ENCODE data around the gene PRDM11. TPM values are rescaled to one million over a fixed set of nuclear protein-coding genes. Genes with fewer than 3 reads are reported as not detected.
"Not testable (repeated sequence)": the region's sequence is repeated elsewhere in the genome, so short reads cannot be mapped to it uniquely, and the experiment has no call there.

The PRDM11 gene
- polyA plus RNA-seq, 2 donors: 2.5 to 2.6 TPM

DNA sequence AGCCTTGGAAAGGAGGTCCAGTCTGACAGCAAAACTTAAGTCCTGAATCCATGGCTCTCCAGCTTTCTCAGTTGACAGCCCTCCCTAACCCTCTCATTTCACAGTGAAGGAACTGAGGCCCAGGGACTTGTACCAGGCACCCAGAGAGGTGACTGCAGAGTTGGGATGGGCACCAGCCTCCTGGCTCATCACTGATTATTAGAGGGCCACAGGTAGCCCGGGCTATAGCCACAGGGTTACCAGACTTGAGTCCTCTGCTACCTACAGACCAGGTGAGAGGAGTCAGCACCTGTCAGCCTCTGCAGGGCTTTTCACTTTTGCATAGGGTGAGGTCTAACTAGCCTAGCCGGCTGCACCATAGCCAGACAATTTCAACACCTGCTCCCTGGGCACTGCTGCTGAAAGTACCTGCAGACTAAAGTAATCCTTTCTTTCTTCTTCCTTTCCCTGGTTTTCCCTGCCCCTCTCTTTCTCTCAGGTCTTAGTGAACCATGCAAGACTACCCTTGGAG lies 102.1 kb downstream of the PRDM11 start:
- Histone ChIP-seq H3K27me3 (ENCODE audit: control insufficient read depth in 1 of 2, insufficient read depth in 2 of 2, low read length in 2 of 2) (no peaks in the 10 kb centered on the region), H3K27ac (ENCODE audit: low read depth in 2 of 2, low read length in 1 of 2) (no peak overlapping the region), H3K36me3 (ENCODE audit: control insufficient read depth in 2 of 2, insufficient read depth in 2 of 2, low read length in 1 of 2) (no peaks in the 10 kb centered on the region), H3K4me3 (ENCODE audit: low read depth in 1 of 2, low read length in 2 of 2) (no peak overlapping the region), H3K9me3 (ENCODE audit: control insufficient read depth in 2 of 2, insufficient read depth in 1 of 2, low read depth in 1 of 2, low read length in 1 of 2) (no peaks in the 10 kb centered on the region), H3K4me1 (ENCODE audit: control insufficient read depth in 2 of 2, insufficient read depth in 2 of 2, low read length in 1 of 2) (no peaks in the 10 kb centered on the region)
- 73 to 91% methylated on average over 2 of the region's 2 CpGs for WGBS, 2 donors

DNA sequence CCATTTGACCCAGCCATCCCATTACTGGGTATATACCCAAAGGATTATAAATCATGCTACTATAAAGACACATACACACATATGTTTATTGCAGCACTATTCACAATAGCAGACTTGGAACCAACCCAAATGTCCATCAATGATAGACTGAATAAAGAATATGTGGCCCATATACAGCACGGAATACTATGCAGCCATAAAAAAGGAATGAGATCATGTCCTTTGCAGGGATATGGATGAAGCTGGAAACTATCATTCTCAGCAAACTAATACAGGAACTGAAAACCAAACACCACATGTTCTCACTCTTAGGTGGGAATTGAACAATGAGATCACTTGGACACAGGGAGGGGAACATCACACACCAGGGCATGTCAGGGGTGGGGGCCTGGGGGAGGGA lies 102.9 kb downstream of the PRDM11 start:
- WGBS, 2 donors: 88 to 94% methylated on average over 1 of the region's 1 CpG
- H3K4me1 ChIP-seq (ENCODE audit: control insufficient read depth in 2 of 2, insufficient read depth in 2 of 2, low read length in 1 of 2); H3K36me3 ChIP-seq (ENCODE audit: control insufficient read depth in 2 of 2, insufficient read depth in 2 of 2, low read length in 1 of 2); H3K9me3 ChIP-seq (ENCODE audit: control insufficient read depth in 2 of 2, insufficient read depth in 1 of 2, low read depth in 1 of 2, low read length in 1 of 2); H3K27me3 ChIP-seq (ENCODE audit: control insufficient read depth in 1 of 2, insufficient read depth in 2 of 2, low read length in 2 of 2); H3K4me3 ChIP-seq (ENCODE audit: low read depth in 1 of 2, low read length in 2 of 2); H3K27ac ChIP-seq (ENCODE audit: low read depth in 2 of 2, low read length in 1 of 2): not testable (repeated sequence)

DNA sequence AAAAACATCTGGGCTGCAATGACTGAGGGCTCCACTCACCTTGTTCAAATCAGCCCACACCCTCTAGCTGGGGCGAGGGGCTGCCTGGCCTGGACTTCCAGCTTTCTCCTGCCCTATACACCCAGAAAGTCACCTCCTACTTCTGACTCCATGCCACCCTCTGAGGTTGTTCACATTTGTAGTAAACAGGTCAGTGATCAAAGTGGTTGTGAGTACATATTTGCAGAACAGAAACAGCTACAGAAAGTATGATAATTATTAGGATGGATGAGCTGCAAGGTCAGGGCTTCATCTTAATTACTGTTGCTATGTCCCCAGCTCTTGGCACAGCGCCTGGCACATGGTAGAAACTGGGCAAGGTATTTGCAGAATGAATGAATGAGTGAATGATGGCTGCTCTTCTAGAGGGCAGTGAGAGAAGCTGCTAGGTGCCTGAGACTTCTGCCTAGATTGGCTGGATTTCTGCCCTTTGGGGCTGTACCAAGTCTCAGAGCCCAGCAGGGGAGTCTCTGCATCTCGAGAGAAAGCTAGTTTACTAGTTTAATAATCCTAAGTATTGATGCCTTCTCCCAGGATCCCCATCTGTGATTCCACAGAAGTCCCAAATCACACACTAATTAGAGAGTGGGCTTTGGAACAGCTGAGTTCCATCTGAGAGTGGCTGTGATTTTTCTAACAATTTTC lies 103.7 kb downstream of the PRDM11 start:
- no peak overlapping the region for H3K4me3 ChIP-seq (ENCODE audit: low read depth in 1 of 2, low read length in 2 of 2)
- no peaks in the 10 kb centered on the region for H3K4me1 ChIP-seq (ENCODE audit: control insufficient read depth in 2 of 2, insufficient read depth in 2 of 2, low read length in 1 of 2)
- no peaks in the 10 kb centered on the region for H3K9me3 ChIP-seq (ENCODE audit: control insufficient read depth in 2 of 2, insufficient read depth in 1 of 2, low read depth in 1 of 2, low read length in 1 of 2)
- WGBS, 2 donors: 47 to 54% methylated on average over 3 of the region's 3 CpGs
- H3K27ac ChIP-seq (ENCODE audit: low read depth in 2 of 2, low read length in 1 of 2): no peak overlapping the region
- H3K36me3 ChIP-seq (ENCODE audit: control insufficient read depth in 2 of 2, insufficient read depth in 2 of 2, low read length in 1 of 2): no peaks in the 10 kb centered on the region
- no peaks in the 10 kb centered on the region for H3K27me3 ChIP-seq (ENCODE audit: control insufficient read depth in 1 of 2, insufficient read depth in 2 of 2, low read length in 2 of 2)

DNA sequence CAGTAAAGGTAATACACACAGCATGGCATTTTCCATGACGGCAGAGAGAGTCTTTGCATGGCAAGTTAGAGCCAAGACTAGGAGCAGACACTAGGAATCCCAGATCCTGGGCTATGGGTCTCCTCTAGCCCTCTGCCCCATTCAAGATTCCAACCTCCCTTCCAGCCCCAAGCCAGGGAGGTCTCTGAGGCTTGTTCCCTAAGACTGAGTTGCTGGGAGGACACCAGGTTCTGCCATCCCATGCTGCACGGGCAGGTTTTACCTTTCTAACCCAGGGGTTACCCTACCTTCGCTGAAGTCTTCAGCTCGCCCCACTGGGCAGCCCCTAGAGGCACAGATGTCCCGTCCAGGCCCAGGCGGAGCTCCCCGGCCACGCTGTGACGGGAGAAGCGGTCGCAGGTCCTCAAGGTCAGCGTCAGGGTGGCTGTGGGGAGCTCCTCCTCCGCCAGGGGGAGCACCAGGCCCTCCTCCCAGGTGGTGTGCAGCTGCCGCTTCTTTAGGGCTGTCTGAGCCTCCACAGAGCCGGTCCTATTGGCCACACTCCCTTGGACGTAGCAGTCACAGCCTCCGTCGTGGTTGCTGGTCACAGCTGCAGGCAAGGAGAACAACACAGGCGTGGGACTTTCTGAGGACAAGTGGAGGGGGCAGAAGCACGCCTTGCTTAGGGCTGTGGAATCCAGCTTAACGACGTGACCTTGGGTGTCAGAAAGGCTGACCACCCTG lies 105.9 kb downstream of the PRDM11 start:
- H3K4me3 ChIP-seq (ENCODE audit: low read depth in 1 of 2, low read length in 2 of 2): no peak overlapping the region
- 54 to 62% methylated on average over 22 of the region's 22 CpGs for WGBS, 2 donors
- H3K27me3 ChIP-seq (ENCODE audit: control insufficient read depth in 1 of 2, insufficient read depth in 2 of 2, low read length in 2 of 2): no peaks in the 10 kb centered on the region
- no peaks in the 10 kb centered on the region for H3K4me1 ChIP-seq (ENCODE audit: control insufficient read depth in 2 of 2, insufficient read depth in 2 of 2, low read length in 1 of 2)
- no peak overlapping the region for H3K27ac ChIP-seq (ENCODE audit: low read depth in 2 of 2, low read length in 1 of 2)
- no peaks in the 10 kb centered on the region for H3K9me3 ChIP-seq (ENCODE audit: control insufficient read depth in 2 of 2, insufficient read depth in 1 of 2, low read depth in 1 of 2, low read length in 1 of 2)
- no peaks in the 10 kb centered on the region for H3K36me3 ChIP-seq (ENCODE audit: control insufficient read depth in 2 of 2, insufficient read depth in 2 of 2, low read length in 1 of 2)

DNA sequence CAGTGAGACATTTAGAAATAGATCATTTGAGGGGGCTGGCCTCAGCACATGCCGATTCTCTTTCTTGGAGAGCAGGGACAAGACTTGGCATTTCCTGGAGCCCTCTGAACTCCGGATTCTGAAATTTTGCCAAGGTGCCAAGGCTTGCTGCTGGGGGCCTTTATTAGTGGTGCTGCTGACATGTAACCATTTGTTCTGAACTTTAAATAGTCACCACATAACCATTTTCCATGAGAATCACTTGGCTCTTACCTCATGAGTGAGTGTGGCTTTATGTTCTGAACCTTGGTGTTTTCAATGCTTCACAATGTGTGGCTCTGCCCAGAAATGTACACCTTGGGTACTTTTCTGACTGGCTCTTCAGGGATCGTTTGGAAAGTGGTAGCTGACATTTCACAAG lies 106.4 kb downstream of the PRDM11 start:
- Histone ChIP-seq H3K4me1 (ENCODE audit: control insufficient read depth in 2 of 2, insufficient read depth in 2 of 2, low read length in 1 of 2) (no peaks in the 10 kb centered on the region), H3K9me3 (ENCODE audit: control insufficient read depth in 2 of 2, insufficient read depth in 1 of 2, low read depth in 1 of 2, low read length in 1 of 2) (no peaks in the 10 kb centered on the region), H3K36me3 (ENCODE audit: control insufficient read depth in 2 of 2, insufficient read depth in 2 of 2, low read length in 1 of 2) (no peaks in the 10 kb centered on the region), H3K27me3 (ENCODE audit: control insufficient read depth in 1 of 2, insufficient read depth in 2 of 2, low read length in 2 of 2) (no peaks in the 10 kb centered on the region), H3K4me3 (ENCODE audit: low read depth in 1 of 2, low read length in 2 of 2) (no peak overlapping the region), H3K27ac (ENCODE audit: low read depth in 2 of 2, low read length in 1 of 2) (no peak overlapping the region)
- 47 to 50% methylated on average over 3 of the region's 3 CpGs for WGBS, 2 donors

DNA sequence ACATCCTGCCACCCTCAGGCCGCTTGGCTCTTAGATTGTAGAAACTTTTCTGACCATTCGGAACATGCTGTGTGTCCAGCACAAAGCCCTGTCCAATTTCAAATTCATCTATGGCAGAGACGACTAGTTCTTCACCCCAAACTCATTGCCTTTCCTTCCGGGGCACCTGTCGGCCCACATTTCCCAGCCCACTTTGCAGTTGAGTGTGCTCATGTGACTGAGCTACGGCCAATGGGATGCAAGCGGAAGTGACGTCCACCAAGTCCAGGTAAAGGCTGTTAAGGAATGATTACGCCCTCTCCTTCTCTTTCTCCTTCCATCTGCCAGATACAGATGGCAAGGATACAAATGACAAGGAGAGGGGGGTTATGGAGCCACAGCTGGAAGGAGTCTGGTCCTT lies 107.2 kb downstream of the PRDM11 start:
- H3K27ac ChIP-seq (ENCODE audit: low read depth in 2 of 2, low read length in 1 of 2): no peak overlapping the region
- 84 to 87% methylated on average over 9 of the region's 9 CpGs for WGBS, 2 donors
- no peaks in the 10 kb centered on the region for H3K36me3 ChIP-seq (ENCODE audit: control insufficient read depth in 2 of 2, insufficient read depth in 2 of 2, low read length in 1 of 2)
- H3K4me1 ChIP-seq (ENCODE audit: control insufficient read depth in 2 of 2, insufficient read depth in 2 of 2, low read length in 1 of 2): no peaks in the 10 kb centered on the region
- no peaks in the 10 kb centered on the region for H3K27me3 ChIP-seq (ENCODE audit: control insufficient read depth in 1 of 2, insufficient read depth in 2 of 2, low read length in 2 of 2)
- H3K4me3 ChIP-seq (ENCODE audit: low read depth in 1 of 2, low read length in 2 of 2): no peak overlapping the region
- no peaks in the 10 kb centered on the region for H3K9me3 ChIP-seq (ENCODE audit: control insufficient read depth in 2 of 2, insufficient read depth in 1 of 2, low read depth in 1 of 2, low read length in 1 of 2)

DNA sequence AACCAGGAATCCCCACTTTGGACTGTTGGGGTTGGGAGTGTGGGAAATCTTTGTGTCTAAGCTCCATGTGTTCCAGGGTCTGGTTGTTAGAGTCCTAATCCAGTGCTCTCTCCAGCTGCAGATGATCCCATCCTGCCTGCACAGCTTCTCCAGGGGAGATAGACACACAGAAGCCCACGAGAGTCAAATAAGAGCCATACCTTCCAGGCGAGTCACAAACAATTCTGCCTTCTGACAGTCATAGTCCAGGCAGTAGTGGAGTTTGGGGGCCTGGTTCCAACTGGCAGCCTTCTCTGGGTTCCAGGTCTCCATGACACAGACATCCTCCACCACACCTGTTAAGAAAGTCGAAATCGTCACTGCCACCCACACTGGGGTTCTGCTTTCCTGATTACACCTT lies 107.6 kb downstream of the PRDM11 start:
- Histone ChIP-seq H3K27me3 (ENCODE audit: control insufficient read depth in 1 of 2, insufficient read depth in 2 of 2, low read length in 2 of 2) (no peaks in the 10 kb centered on the region), H3K9me3 (ENCODE audit: control insufficient read depth in 2 of 2, insufficient read depth in 1 of 2, low read depth in 1 of 2, low read length in 1 of 2) (no peaks in the 10 kb centered on the region), H3K4me1 (ENCODE audit: control insufficient read depth in 2 of 2, insufficient read depth in 2 of 2, low read length in 1 of 2) (no peaks in the 10 kb centered on the region), H3K27ac (ENCODE audit: low read depth in 2 of 2, low read length in 1 of 2) (no peak overlapping the region), H3K36me3 (ENCODE audit: control insufficient read depth in 2 of 2, insufficient read depth in 2 of 2, low read length in 1 of 2) (no peaks in the 10 kb centered on the region), H3K4me3 (ENCODE audit: low read depth in 1 of 2, low read length in 2 of 2) (no peak overlapping the region)
- WGBS, 2 donors: 76 to 79% methylated on average over 4 of the region's 4 CpGs

DNA sequence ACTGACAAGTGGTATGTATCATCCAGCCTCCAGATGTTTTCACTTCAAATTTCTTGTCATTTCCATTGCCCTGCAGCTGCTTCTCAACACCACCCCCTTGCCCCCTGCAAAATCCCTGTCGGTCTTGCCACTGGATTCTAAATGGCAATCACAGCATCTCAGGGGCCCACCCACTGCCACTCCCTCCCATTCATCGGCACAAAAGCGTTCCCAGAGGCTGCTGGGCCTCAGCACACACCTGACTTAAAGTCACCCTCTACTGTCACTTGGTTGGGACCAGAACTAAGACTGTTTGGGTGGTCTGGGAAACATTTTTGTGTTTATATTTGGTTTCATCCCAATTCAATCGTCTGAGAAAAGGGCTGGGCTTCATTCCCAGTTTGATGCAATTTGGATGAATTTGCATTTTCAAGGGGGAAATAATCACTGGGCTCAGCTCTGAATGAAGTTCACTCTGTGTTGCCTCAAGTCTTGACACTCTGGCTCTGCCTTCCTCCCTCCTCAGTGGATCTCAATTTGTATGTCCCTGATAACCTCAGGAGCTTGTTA lies 112.6 kb downstream of the PRDM11 start:
- no peak overlapping the region for H3K4me3 ChIP-seq (ENCODE audit: low read depth in 1 of 2, low read length in 2 of 2)
- 28 to 30% methylated on average over 4 of the region's 4 CpGs for WGBS, 2 donors
- no peaks in the 10 kb centered on the region for H3K4me1 ChIP-seq (ENCODE audit: control insufficient read depth in 2 of 2, insufficient read depth in 2 of 2, low read length in 1 of 2)
- no peaks in the 10 kb centered on the region for H3K36me3 ChIP-seq (ENCODE audit: control insufficient read depth in 2 of 2, insufficient read depth in 2 of 2, low read length in 1 of 2)
- no peak overlapping the region for H3K27ac ChIP-seq (ENCODE audit: low read depth in 2 of 2, low read length in 1 of 2)
- H3K27me3 ChIP-seq (ENCODE audit: control insufficient read depth in 1 of 2, insufficient read depth in 2 of 2, low read length in 2 of 2): no peaks in the 10 kb centered on the region
- no peaks in the 10 kb centered on the region for H3K9me3 ChIP-seq (ENCODE audit: control insufficient read depth in 2 of 2, insufficient read depth in 1 of 2, low read depth in 1 of 2, low read length in 1 of 2)

DNA sequence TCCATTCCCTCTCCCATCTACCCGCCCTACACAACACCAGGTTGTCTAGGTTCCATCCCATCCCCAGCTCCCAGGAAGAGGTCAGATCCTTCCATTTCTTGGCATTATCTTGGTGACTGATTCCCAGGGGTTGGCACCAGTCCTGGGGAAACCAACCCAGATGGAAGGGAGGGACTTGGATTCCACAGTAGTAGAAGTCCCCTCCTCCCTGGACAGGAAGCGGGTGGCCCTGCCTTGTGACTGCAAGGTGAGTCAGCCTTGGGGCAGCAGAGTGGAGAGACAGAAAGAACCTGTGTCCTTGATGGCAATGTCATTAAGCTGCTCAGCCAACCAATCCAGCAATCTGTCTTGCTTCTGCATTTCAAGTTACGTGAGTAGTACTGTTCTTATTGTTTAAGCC lies 113.2 kb downstream of the PRDM11 start:
- Histone ChIP-seq H3K9me3 (ENCODE audit: control insufficient read depth in 2 of 2, insufficient read depth in 1 of 2, low read depth in 1 of 2, low read length in 1 of 2) (no peaks in the 10 kb centered on the region), H3K27me3 (ENCODE audit: control insufficient read depth in 1 of 2, insufficient read depth in 2 of 2, low read length in 2 of 2) (no peaks in the 10 kb centered on the region), H3K36me3 (ENCODE audit: control insufficient read depth in 2 of 2, insufficient read depth in 2 of 2, low read length in 1 of 2) (no peaks in the 10 kb centered on the region), H3K4me1 (ENCODE audit: control insufficient read depth in 2 of 2, insufficient read depth in 2 of 2, low read length in 1 of 2) (no peaks in the 10 kb centered on the region), H3K27ac (ENCODE audit: low read depth in 2 of 2, low read length in 1 of 2) (no peak overlapping the region), H3K4me3 (ENCODE audit: low read depth in 1 of 2, low read length in 2 of 2) (no peak overlapping the region)
- WGBS, 2 donors: 66 to 68% methylated on average over 3 of the region's 3 CpGs

Measured in esophagus (tissue), 2 donors.